HepG2 (cell line): ENCODE measurements around the gene SPATA13.

Experiments used
- DNMT1 ChIP-seq: sonication (generic); formaldehyde crosslinking; IDR thresholded peaks from 2 replicates; pipeline ENCODE4 v1.5.1; 2020; ENCODE audit warnings: mild to moderate bottlenecking, missing genetic modification reagents
- ELF1 ChIP-seq: sonication (generic); formaldehyde crosslinking; IDR thresholded peaks from 2 replicates; pipeline ENCODE4 v1.4.0; 2020; ENCODE audit warnings: missing genetic modification reagents
- HINFP ChIP-seq: sonication (generic); formaldehyde crosslinking; IDR thresholded peaks from 2 replicates; pipeline ENCODE4 v1.4.0; 2020; ENCODE audit warnings: low read depth, mild to moderate bottlenecking, missing genetic modification reagents
- KDM5A ChIP-seq: fragments of 200-600 bp; sonication (generic); IDR thresholded peaks from 2 replicates; pipeline ENCODE4 v1.7.0; 2018; ENCODE audit warnings: antibody characterized with exemption, mild to moderate bottlenecking, low read length, borderline replicate concordance
- NBN ChIP-seq: fragments of 450-650 bp; conservative IDR thresholded peaks from 2 replicates; pipeline ENCODE4 v1.6.1; 2017
- PRDM10 ChIP-seq: sonication (generic); formaldehyde crosslinking; IDR thresholded peaks from 2 replicates; pipeline ENCODE4 v1.4.0; 2020; ENCODE audit warnings: low read depth, missing genetic modification reagents
- TFAP4 ChIP-seq: sonication (generic); IDR thresholded peaks from 2 replicates; pipeline ENCODE4 v1.6.1; 2016; ENCODE audit warnings: low read depth, borderline replicate concordance
- ZNF224 ChIP-seq: sonication (generic); formaldehyde crosslinking; IDR thresholded peaks from 2 replicates; pipeline ENCODE4 v1.5.0; 2020; ENCODE audit warnings: mild to moderate bottlenecking, missing genetic modification reagents
- ZNF501 ChIP-seq: sonication (generic); formaldehyde crosslinking; IDR thresholded peaks from 2 replicates; pipeline ENCODE4 v1.5.1; 2020; ENCODE audit warnings: mild to moderate bottlenecking, moderate library complexity, missing genetic modification reagents
- TF ChIP-seq, protein P1 (sequence below): sonication (generic); formaldehyde crosslinking; IDR thresholded peaks from 2 replicates; pipeline ENCODE4 v1.5.0; 2020; ENCODE audit warnings: mild to moderate bottlenecking, missing genetic modification reagents, moderate library complexity
- TF ChIP-seq, protein P2 (sequence below): IDR thresholded peaks from 2 replicates; pipeline ENCODE4 v1.6.1; 2012; ENCODE audit warnings: inconsistent platforms

DNA sequence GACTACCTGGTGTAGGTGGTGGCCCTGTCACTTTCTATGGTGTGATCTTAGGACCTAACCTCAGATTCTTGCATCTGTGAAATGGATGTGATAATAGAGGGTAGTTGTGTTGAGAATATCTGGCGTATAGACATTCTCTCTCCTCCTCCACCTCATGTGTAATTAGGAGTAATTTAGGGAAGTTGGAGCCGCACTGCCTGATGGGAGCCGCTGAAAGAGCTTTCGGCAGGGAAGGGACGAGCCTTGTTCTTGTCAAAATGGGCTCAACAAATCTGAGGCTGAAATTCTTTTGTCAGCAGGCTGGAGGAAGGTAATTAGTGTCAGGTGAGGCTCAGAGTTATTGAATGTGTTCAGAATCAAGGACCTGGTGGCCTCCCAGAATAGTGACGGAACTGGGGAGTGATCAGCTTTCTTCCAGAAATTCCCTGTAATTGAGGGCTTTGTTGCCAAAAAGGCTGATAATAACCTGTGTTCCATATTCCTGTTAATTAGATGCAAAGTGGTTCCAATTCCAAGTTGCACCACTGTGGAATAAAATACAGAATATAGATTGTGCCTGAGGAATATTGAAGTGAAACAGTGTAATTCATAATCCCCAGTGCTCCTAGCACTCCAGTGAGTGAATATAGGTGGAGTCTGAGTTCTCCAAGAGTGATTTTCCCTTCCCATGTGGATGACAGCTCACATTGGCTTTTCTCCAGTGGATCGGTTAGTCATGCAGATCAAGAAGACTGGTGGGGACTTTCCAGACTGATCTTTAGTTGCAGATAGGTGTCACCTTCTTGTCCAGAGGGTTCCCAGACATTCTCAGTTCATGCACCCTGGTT lies 47.5 kb downstream of the SPATA13 start:
- TF ChIP-seq ZNF224 (CRISPR knock-in tag) (no peak), ZNF501 (CRISPR knock-in tag) (no peak), NBN (no peak), TFAP4 (no peak), ELF1 (CRISPR knock-in tag) (no peak), PRDM10 (CRISPR knock-in tag) (no peak), HINFP (CRISPR knock-in tag) (no peak), DNMT1 (CRISPR knock-in tag) (no peak), KDM5A (no peak)
- TF ChIP-seq, protein P1, sequence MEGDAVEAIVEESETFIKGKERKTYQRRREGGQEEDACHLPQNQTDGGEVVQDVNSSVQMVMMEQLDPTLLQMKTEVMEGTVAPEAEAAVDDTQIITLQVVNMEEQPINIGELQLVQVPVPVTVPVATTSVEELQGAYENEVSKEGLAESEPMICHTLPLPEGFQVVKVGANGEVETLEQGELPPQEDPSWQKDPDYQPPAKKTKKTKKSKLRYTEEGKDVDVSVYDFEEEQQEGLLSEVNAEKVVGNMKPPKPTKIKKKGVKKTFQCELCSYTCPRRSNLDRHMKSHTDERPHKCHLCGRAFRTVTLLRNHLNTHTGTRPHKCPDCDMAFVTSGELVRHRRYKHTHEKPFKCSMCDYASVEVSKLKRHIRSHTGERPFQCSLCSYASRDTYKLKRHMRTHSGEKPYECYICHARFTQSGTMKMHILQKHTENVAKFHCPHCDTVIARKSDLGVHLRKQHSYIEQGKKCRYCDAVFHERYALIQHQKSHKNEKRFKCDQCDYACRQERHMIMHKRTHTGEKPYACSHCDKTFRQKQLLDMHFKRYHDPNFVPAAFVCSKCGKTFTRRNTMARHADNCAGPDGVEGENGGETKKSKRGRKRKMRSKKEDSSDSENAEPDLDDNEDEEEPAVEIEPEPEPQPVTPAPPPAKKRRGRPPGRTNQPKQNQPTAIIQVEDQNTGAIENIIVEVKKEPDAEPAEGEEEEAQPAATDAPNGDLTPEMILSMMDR: no peak
- TF ChIP-seq, protein P2, sequence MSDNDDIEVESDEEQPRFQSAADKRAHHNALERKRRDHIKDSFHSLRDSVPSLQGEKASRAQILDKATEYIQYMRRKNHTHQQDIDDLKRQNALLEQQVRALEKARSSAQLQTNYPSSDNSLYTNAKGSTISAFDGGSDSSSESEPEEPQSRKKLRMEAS: no peak
